K562 (cell line): ENCODE data around the gene OSBPL3. TPM values are rescaled to one million over a fixed set of nuclear protein-coding genes. Genes with fewer than 3 reads are reported as not detected.
A peak's percentile ranks its signal among the peaks of the same experiment; 100 is the strongest.

Source experiments
- MAZ ChIP-seq, 2 experiments: fragments of 450-650 bp in 1 of 2; sonication (generic) in 1 of 2; formaldehyde crosslinking; IDR thresholded peaks in 1 of 2; conservative IDR thresholded peaks in 1 of 2; 2 replicates each; pipeline versions ENCODE4 v1.4.0 to v1.5.0; 2020; ENCODE audit warnings: mild to moderate bottlenecking in 1 of 2, missing genetic modification reagents in 1 of 2
- MNT ChIP-seq, 2 experiments: fragments of 450-650 bp; conservative IDR thresholded peaks; 2 replicates each; pipeline ENCODE4 v1.6.1; 2017; ENCODE audit warnings: mild to moderate bottlenecking in 2 of 2, moderate library complexity in 2 of 2
- THAP7 ChIP-seq: fragments of 250-450 bp; sonication (Bioruptor Pico); IDR thresholded peaks from 2 replicates; pipeline ENCODE4 v1.5.0; 2021
- TRIM28 ChIP-seq: fragments of 450-650 bp; IDR thresholded peaks from 2 replicates; pipeline ENCODE4 v1.6.1; 2017
- ZNF589 ChIP-seq: fragments of 200-800 bp; sonication (Bioruptor generic); IDR thresholded peaks from 2 replicates; pipeline ENCODE4 v1.6.1; 2016; ENCODE audit warnings: low read depth, missing genetic modification characterization, missing compliant biosample characterization
- ZNF592 ChIP-seq: fragments of 450-650 bp; IDR thresholded peaks from 2 replicates; pipeline ENCODE4 v1.6.1; 2017; ENCODE audit warnings: antibody characterized with exemption, mild to moderate bottlenecking
- polyA plus RNA-seq, 8 experiments: library from polyadenylated mRNA; depleted of rRNA in 4 of 8; stranded (reverse) in 5 of 8; unstranded in 3 of 8; fragments of >200 nt; fragmentation: Nextera tagmentation in 2 of 8; fragmentation: Illumina TruSeq in 1 of 8; extraction: Ambion mirVana in 2 of 8; extraction: Trizol in 1 of 8; gene quantifications; 2 replicates each; pipeline versions ENCODE4 v1.2.1 to v1.2.3, GENCODE V29; 2011 to 2014; ENCODE audit warnings: inconsistent platforms in 1 of 8, missing spikeins in 1 of 8
- total RNA-seq, 7 experiments: library from RNA; depleted of rRNA in 6 of 7; stranded (reverse); fragments of >200 nt in 6 of 7; fragmentation: Illumina TruSeq in 2 of 7; extraction: Trizol in 2 of 7; gene quantifications; 2 replicates each; pipeline versions ENCODE4 v1.2.1 to v1.2.3, GENCODE V29; 2011 to 2021; ENCODE audit warnings: low replicate concordance in 1 of 7
- TF ChIP-seq, protein P1 (sequence below): fragments of 450-650 bp; IDR thresholded peaks from 2 replicates; pipeline ENCODE4 v1.6.1; 2018; ENCODE audit not compliant: partially characterized antibody
- TF ChIP-seq, protein P2 (sequence below): sonication (generic); formaldehyde crosslinking; IDR thresholded peaks from 2 replicates; pipeline ENCODE4 v1.8.0; 2022; ENCODE audit warnings: mild to moderate bottlenecking, missing genetic modification reagents
- TF ChIP-seq, protein P3 (sequence below): fragments of 150-350 bp; conservative IDR thresholded peaks from 2 replicates; pipeline ENCODE4 v1.6.1; 2014; ENCODE audit warnings: low read length

The OSBPL3 gene
- total and polyA plus RNA-seq, 9 of the 15 experiments (the other 6 are each of a cell fraction or from before 2014, with no cell fraction given), result 4.8 to 37.2 (median 26.5) TPM

DNA sequence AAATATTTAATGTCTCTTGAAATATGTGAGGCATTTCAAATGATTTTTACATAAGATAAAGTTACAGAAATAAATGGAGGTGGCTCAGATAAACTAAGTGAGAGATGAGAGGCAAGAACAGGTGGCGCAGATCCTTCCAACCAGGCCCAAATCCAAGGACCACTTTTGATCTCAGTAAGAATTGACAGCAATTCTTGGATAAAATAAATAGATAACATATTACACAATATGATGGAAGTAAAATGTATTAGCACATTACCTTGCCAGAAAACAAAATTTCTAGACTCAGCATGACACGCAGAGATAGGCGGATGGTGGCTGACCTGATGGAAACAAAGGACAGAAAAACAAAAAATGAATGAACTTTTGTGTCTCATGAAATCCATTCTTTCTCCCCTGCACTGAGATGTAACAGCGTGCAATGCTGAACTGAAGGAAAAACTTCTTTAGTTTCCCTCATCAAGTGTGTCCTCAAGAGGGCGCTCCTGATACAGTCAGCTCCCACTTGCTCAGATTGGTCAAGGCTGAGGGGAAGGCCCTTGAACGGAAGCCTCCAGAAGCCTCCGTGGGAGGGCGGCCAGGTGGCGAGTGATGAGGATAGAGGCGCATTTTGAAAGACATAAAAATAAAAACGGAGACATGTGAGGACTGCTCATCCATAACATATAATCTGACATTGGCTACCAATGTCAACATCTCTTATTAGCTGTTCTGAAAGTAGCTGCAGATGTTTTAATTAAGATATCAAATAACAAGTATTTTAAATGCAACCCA, 159.9 kb downstream of the OSBPL3 start (continued):
- peak; percentile 33; the same call in 1 of the 2 replicates for TF ChIP-seq ZNF589
- TF ChIP-seq TRIM28, result no peak
- TF ChIP-seq, protein P1, sequence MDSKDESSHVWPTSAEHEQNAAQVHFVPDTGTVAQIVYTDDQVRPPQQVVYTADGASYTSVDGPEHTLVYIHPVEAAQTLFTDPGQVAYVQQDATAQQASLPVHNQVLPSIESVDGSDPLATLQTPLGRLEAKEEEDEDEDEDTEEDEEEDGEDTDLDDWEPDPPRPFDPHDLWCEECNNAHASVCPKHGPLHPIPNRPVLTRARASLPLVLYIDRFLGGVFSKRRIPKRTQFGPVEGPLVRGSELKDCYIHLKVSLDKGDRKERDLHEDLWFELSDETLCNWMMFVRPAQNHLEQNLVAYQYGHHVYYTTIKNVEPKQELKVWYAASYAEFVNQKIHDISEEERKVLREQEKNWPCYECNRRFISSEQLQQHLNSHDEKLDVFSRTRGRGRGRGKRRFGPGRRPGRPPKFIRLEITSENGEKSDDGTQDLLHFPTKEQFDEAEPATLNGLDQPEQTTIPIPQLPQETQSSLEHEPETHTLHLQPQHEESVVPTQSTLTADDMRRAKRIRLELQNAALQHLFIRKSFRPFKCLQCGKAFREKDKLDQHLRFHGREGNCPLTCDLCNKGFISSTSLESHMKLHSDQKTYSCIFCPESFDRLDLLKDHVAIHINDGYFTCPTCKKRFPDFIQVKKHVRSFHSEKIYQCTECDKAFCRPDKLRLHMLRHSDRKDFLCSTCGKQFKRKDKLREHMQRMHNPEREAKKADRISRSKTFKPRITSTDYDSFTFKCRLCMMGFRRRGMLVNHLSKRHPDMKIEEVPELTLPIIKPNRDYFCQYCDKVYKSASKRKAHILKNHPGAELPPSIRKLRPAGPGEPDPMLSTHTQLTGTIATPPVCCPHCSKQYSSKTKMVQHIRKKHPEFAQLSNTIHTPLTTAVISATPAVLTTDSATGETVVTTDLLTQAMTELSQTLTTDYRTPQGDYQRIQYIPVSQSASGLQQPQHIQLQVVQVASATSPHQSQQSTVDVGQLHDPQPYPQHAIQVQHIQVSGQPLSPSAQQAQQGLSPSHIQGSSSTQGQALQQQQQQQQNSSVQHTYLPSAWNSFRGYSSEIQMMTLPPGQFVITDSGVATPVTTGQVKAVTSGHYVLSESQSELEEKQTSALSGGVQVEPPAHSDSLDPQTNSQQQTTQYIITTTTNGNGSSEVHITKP, result no peak
- TF ChIP-seq MNT (conservative IDR thresholded peaks at IDR 0.05), result peak in 1 of 2 experiments; percentile 57; a peak in 1 of 4 replicates
- TF ChIP-seq, protein P2, sequence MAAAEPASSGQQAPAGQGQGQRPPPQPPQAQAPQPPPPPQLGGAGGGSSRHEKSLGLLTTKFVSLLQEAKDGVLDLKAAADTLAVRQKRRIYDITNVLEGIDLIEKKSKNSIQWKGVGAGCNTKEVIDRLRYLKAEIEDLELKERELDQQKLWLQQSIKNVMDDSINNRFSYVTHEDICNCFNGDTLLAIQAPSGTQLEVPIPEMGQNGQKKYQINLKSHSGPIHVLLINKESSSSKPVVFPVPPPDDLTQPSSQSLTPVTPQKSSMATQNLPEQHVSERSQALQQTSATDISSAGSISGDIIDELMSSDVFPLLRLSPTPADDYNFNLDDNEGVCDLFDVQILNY (CRISPR knock-in tag), result no peak
- no peak for TF ChIP-seq THAP7 (CRISPR knock-in tag)
- TF ChIP-seq, protein P3, sequence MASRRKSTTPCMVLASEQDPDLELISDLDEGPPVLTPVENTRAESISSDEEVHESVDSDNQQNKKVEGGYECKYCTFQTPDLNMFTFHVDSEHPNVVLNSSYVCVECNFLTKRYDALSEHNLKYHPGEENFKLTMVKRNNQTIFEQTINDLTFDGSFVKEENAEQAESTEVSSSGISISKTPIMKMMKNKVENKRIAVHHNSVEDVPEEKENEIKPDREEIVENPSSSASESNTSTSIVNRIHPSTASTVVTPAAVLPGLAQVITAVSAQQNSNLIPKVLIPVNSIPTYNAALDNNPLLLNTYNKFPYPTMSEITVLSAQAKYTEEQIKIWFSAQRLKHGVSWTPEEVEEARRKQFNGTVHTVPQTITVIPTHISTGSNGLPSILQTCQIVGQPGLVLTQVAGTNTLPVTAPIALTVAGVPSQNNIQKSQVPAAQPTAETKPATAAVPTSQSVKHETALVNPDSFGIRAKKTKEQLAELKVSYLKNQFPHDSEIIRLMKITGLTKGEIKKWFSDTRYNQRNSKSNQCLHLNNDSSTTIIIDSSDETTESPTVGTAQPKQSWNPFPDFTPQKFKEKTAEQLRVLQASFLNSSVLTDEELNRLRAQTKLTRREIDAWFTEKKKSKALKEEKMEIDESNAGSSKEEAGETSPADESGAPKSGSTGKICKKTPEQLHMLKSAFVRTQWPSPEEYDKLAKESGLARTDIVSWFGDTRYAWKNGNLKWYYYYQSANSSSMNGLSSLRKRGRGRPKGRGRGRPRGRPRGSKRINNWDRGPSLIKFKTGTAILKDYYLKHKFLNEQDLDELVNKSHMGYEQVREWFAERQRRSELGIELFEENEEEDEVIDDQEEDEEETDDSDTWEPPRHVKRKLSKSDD, result no peak
- TF ChIP-seq MAZ (CRISPR knock-in tag; conservative IDR thresholded peaks at IDR 0.05 in 1 of 2, IDR thresholded peaks at IDR 0.05 in 1 of 2), result peak in 1 of 2 experiments; percentile 79; a peak in 2 of 4 replicates
- peak; percentile 44; the same call in 1 of the 2 replicates for TF ChIP-seq ZNF592
